MM.1S (cell line): Measurements from ENCODE around the gene NTPCR.

Source experiments
- EZH2 ChIP-seq: fragments of 300-600 bp; sonication (generic); optimal IDR thresholded peaks from 2 replicates; pipeline ENCODE3; 2017; ENCODE audit warnings: low read depth, mild to moderate bottlenecking, antibody characterized with exemption, low read length, mixed read lengths
- EZH2phosphoT487 ChIP-seq: fragments of 300-600 bp; sonication (generic); IDR thresholded peaks from 2 replicates; pipeline ENCODE4 v1.6.1; 2018; ENCODE audit warnings: antibody characterized with exemption, low read length
- TF ChIP-seq, protein P1 (sequence below): fragments of 300-600 bp; sonication (generic); IDR thresholded peaks from 2 replicates; pipeline ENCODE4 v1.5.1; 2016; ENCODE audit warnings: antibody characterized with exemption, low read length, mixed read lengths

DNA sequence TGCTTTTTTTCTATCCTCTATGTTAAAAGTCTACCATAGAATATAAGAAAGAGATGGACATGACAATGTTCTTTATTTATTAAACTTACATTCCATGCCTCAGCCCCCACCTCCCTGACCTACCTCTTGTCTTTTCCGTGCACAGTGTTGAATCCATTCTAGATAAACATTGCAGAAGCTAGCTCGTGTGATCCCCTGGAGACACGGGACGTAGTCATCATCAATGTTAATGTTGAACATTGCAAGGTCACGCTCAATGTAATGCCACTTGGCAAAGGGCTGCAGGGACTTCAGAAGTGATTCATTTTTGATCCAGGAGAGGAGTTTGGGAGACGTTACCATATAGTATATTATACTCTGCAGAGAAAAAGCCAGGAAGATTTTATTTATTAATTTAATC is 66.4 kb downstream of the NTPCR start:
- TF ChIP-seq, protein P1, sequence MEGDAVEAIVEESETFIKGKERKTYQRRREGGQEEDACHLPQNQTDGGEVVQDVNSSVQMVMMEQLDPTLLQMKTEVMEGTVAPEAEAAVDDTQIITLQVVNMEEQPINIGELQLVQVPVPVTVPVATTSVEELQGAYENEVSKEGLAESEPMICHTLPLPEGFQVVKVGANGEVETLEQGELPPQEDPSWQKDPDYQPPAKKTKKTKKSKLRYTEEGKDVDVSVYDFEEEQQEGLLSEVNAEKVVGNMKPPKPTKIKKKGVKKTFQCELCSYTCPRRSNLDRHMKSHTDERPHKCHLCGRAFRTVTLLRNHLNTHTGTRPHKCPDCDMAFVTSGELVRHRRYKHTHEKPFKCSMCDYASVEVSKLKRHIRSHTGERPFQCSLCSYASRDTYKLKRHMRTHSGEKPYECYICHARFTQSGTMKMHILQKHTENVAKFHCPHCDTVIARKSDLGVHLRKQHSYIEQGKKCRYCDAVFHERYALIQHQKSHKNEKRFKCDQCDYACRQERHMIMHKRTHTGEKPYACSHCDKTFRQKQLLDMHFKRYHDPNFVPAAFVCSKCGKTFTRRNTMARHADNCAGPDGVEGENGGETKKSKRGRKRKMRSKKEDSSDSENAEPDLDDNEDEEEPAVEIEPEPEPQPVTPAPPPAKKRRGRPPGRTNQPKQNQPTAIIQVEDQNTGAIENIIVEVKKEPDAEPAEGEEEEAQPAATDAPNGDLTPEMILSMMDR, result no peak
- TF ChIP-seq EZH2phosphoT487, result no peak
- TF ChIP-seq EZH2, result no peak
